Naive B cell (primary cell): ENCODE measurements around the gene SLC35F5. TPM values are rescaled to one million over a fixed set of nuclear protein-coding genes. Genes with fewer than 3 reads are reported as not detected.

Experiments
- ATAC-seq, 2 donors: fragments of 150-1000 bp; cut with Tn5 transposase; 2 replicates each; pipeline ENCODE4 v1.10.0; 2021; ENCODE audit warnings: low read depth in 2 of 2, mild to moderate bottlenecking in 2 of 2, moderate library complexity in 2 of 2
- DNase-seq: peaks from one replicate; pipeline ENCODE4 v3.0.0; 2022
- H3K27ac Mint-ChIP-seq, 6 donors: one replicate each; pipeline ENCODE4 v1.8.0; 2020 to 2022; ENCODE audit warnings: mild to moderate bottlenecking in 6 of 6, mixed read lengths in 6 of 6, moderate library complexity in 5 of 6, inconsistent platforms in 2 of 6
- H3K27me3 Mint-ChIP-seq, 3 donors: one replicate each; pipeline ENCODE4 v1.8.0; 2021 to 2022; ENCODE audit warnings: mixed read lengths in 3 of 3, mild to moderate bottlenecking in 1 of 3
- H3K36me3 Mint-ChIP-seq, 2 donors: one replicate each; pipeline ENCODE4 v1.8.0; 2020 to 2022; ENCODE audit warnings: mixed read lengths in 2 of 2, inconsistent platforms in 1 of 2, mild to moderate bottlenecking in 1 of 2
- H3K4me1 Mint-ChIP-seq, 3 donors: one replicate each; pipeline ENCODE4 v1.8.0; 2020 to 2022; ENCODE audit warnings: mixed read lengths in 3 of 3, inconsistent platforms in 1 of 3, mild to moderate bottlenecking in 1 of 3, moderate library complexity in 1 of 3
- H3K4me3 Mint-ChIP-seq, 8 donors: one replicate each; pipeline ENCODE4 v1.8.0; 2020 to 2022; ENCODE audit warnings: mild to moderate bottlenecking in 8 of 8, mixed read lengths in 8 of 8, moderate library complexity in 8 of 8, inconsistent platforms in 2 of 8
- H3K9me3 Mint-ChIP-seq, 7 donors: one replicate each; pipeline ENCODE4 v1.8.0; 2020 to 2022; ENCODE audit warnings: mixed read lengths in 7 of 7, mild to moderate bottlenecking in 5 of 7, inconsistent platforms in 2 of 7, moderate library complexity in 1 of 7
- polyA plus RNA-seq, 6 donors: library from polyadenylated mRNA; unstranded; fragments of 300-500 nt; fragmentation: Illumina TruSeq; gene quantifications; one replicate each; pipeline ENCODE4 v1.2.3, GENCODE V29; 2021; ENCODE audit warnings: low read depth in 6 of 6

Gene SLC35F5
- polyA plus RNA-seq, 6 donors from 2014 or later = 1.1 to 15.1 (median 10.8) TPM

DNA sequence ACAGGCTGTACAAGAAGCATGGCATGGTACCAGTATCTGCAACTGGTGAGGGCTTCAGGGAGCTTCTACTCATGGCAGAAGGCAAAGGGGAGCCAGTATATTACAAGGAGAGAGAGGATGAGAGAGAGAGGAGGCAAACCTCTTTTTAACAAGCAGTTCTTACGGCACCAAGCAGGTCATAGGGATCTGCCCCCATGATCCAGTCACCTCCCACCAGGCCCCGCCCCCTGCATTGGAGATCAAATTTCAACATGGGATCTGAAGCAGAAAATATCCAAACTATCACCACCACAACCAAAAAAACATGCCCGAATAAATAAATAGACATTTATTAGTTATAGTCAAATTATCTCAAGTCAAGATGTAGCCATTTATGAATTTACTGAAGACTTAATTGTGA, 14.5 kb upstream of the SLC35F5 start:
- DNase-seq = no peak
- Mint-ChIP-seq H3K27ac (no peak overlapping the region), H3K27me3 (no peaks in the 10 kb centered on the region), H3K4me3 (no peak overlapping the region), H3K4me1 (peaks cover 0 to 3% (median 0%) of the 10 kb centered on the region in 3 donors), H3K9me3 (peaks cover 0 to 6% (median 0%) of the 10 kb centered on the region in 7 donors), H3K36me3 (no peaks in the 10 kb centered on the region)
- no peak for ATAC-seq

DNA sequence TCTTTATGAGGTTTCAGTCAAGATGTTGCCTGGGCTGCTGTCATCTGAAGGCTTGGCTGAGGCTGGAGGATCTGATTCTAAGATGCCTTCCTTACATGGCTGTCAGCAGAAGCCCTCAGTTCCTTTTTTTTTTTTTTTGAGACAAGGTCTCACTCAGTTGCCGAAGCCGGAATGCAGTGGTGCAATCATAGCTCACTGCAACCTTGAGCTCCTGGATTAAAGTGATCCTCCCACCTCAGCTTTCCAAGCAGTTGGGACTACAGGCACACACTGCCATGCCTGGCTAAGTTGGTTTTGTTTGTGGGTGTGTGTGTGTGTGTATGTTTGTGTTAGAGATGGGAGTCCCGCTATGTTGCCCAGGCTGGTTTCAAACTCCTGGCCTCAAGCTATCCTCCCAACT, 13.1 kb upstream of the SLC35F5 start:
- no peaks in the 10 kb centered on the region for H3K27me3 Mint-ChIP-seq
- H3K36me3 Mint-ChIP-seq = peaks cover 0 to 11% of the 10 kb centered on the region in 2 donors
- ATAC-seq = no peak

DNA sequence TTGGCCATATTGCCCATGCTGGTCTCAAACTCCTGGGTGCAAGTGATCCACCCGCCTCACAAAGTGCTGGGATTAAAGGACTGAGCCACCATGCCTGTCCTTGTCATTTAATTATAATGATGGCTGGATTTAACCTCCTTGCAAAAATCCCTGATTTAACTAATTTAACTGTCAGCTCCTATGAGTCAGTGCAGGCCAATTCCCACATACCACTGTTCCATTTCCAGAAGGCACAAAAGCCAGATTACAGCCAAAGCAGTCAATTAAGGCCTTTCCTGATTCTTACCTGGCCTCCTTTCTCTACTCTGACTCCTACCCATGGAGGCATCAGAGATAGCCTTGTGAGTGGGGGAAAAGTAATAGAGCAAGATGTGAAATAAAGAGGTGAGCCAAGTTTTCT, 12.3 kb upstream of the SLC35F5 start:
- no peaks in the 10 kb centered on the region for H3K27me3 Mint-ChIP-seq
- H3K36me3 Mint-ChIP-seq = peaks cover 0 to 11% of the 10 kb centered on the region in 2 donors
- ATAC-seq (no peak), DNase-seq (no peak)
- H3K4me3 Mint-ChIP-seq = no peak overlapping the region
- H3K9me3 Mint-ChIP-seq = peaks cover 0 to 6% (median 0%) of the 10 kb centered on the region in 7 donors
- no peak overlapping the region for H3K27ac Mint-ChIP-seq
- peaks cover 0 to 3% (median 0%) of the 10 kb centered on the region in 3 donors for H3K4me1 Mint-ChIP-seq

More for the DNA sequence above, 13.1 kb upstream of the SLC35F5 start:
- H3K9me3 Mint-ChIP-seq = peaks cover 0 to 6% (median 0%) of the 10 kb centered on the region in 7 donors
- peaks cover 0 to 3% (median 0%) of the 10 kb centered on the region in 3 donors for H3K4me1 Mint-ChIP-seq
- DNase-seq = no peak
- H3K4me3 Mint-ChIP-seq = peak overlapping the region in 1 of 8 donors; percentile 29
- no peak overlapping the region for H3K27ac Mint-ChIP-seq

DNA sequence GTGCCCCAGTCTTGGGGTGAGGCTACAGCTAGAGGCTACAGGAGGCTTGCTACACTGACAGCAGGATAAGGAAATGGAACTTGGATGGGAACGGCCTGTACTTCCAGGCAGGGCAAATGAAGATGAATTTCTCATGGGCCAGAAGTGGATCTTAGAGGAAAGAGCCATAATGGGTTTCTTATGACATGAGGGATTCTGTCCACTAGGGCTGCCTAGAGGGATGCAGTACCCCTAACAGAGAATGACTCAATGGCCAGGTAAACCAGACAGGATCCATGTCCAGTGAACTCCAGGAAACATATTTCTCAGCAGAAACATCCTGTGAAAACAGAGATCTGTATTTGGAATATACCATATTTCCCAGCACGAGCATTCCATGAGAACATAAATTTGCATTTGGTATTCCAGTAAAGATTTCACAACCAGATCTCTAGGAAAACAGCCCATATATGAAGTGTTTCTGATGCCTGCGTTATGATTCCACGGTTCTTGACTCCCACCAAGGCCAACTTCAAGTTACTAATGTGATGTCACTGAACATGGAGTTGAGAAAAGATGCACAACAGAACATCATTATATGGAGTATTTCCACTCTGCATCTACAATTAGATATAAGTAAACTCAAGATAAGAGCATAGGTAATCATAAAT, 11.5 kb upstream of the SLC35F5 start:
- ATAC-seq (no peak), DNase-seq (no peak)
- Mint-ChIP-seq H3K4me1 (peaks cover 0 to 3% (median 0%) of the 10 kb centered on the region in 3 donors), H3K4me3 (no peak overlapping the region), H3K27me3 (no peaks in the 10 kb centered on the region), H3K36me3 (peaks cover 0 to 11% of the 10 kb centered on the region in 2 donors), H3K9me3 (peaks cover 0 to 6% (median 0%) of the 10 kb centered on the region in 7 donors), H3K27ac (no peak overlapping the region)

DNA sequence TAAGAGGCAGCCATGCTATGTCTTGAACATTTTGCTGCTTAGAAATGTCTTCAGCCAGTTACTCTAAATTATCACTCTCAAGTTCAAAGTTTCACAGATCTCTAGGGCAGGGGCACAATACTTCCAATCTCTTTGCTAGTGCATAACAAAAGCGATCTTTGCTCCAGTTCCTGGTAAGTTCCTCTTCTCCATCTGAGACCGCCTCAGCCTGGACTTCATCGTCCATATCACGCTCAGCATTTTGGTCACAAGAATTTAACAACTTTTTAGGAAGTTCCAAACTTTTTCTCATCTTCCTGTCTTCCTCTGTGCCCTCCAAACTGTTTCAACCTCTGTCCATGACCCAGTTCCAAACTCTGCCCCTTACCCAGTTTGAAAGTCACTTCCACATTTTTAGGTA, 8.8 kb upstream of the SLC35F5 start:
- H3K4me3 Mint-ChIP-seq = no peak overlapping the region
- H3K27ac Mint-ChIP-seq = peak overlapping the region in 2 of 6 donors; percentile 2 to 10
- DNase-seq = no peak
- H3K36me3 Mint-ChIP-seq = peaks cover 0 to 11% of the 10 kb centered on the region in 2 donors
- ATAC-seq = no peak
- H3K9me3 Mint-ChIP-seq = peaks cover 0 to 4% (median 0%) of the 10 kb centered on the region in 7 donors
- H3K4me1 Mint-ChIP-seq = no peaks in the 10 kb centered on the region
- no peaks in the 10 kb centered on the region for H3K27me3 Mint-ChIP-seq

DNA sequence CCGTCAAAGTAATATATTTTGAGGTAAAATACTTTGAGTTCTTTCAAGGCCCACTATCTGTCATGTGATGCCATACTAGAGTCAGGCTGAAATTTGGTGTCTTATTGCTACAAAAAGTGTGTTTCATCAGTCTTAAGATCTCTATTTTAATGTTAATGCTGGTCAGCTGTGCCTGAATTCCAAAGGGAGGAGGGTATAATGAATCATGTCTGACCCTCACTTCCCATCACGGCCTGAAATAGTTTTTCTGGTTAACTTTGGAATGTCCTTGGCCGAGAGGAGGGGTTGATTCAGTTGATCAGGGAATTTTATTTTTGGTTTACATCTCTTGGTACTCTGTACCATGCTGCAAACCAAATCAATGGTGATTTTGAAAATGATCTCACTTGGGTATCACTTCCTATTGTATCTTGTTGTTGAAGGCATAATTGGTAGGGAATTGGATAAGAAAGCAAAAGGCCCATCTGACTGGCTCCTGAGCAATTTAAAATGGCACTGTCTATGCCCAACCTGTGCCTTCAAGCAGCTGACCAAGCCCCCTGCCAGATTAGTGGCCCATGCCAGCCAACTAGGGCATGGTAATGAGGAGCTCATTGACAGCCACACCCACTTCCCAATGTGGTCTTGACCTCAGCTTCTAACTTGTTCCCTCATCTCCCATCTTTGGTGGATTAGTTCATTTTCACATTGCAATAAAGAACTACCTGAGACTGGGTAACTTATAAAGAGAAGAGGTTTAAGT, 6.1 kb upstream of the SLC35F5 start:
- peaks cover 0 to 4% (median 1%) of the 10 kb centered on the region in 3 donors for H3K4me1 Mint-ChIP-seq
- H3K36me3 Mint-ChIP-seq = peaks cover 0 to 11% of the 10 kb centered on the region in 2 donors
- H3K27ac Mint-ChIP-seq = peak overlapping the region in 1 of 6 donors; percentile 28
- no peak for ATAC-seq
- H3K4me3 Mint-ChIP-seq = no peak overlapping the region
- no peak for DNase-seq
- H3K9me3 Mint-ChIP-seq = peaks cover 0 to 4% (median 0%) of the 10 kb centered on the region in 7 donors
- no peaks in the 10 kb centered on the region for H3K27me3 Mint-ChIP-seq

DNA sequence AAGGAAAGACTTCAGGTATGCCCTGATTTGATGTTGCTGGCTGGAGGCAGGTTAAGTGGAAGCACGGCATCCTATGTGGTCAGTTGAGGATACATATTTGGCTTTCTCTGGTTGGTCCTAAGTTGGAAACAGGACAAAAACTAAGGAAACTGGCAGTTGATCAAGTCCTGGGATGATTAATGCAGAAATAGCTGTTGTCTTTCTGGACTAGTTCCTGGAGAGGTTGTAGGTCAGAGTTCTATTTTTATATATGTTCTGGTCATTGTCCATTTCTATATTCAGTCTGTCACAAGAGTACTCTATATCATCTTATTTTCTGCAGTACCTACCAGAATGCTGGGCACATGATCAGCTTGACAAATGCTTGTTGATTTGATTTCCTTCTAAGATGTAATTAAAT, 4.0 kb upstream of the SLC35F5 start:
- Mint-ChIP-seq H3K4me3 (no peak overlapping the region), H3K27me3 (no peaks in the 10 kb centered on the region), H3K36me3 (peaks cover 0 to 7% of the 10 kb centered on the region in 2 donors), H3K27ac (no peak overlapping the region), H3K9me3 (peaks cover 0 to 4% (median 0%) of the 10 kb centered on the region in 7 donors), H3K4me1 (peaks cover 9 to 16% (median 10%) of the 10 kb centered on the region in 3 donors)
- ATAC-seq (no peak), DNase-seq (no peak)

DNA sequence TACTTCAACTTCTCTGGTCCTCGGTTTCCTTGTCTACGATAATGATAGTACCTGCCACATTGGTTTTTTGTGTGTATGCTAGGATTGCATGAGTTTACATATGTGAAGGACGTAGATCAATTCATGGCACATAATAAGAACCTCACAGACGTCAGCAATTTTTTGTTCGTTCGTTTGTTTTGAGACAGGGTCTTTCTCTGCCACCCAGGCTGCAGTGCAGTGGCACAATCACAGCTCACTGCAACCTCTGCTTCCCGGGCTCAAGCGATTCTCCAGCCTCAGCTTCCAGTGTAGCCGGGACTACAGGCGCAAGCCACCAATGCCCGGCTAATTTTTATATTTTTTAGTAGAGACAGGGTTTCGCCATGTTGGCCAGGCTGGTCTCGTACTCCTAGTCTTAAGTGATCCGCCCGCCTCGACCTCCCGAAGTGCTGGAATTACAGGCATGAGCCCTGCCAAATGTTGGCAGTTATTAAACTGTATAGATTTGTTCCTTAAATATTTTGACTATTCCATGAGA, 756 bp upstream of the SLC35F5 start:
- Mint-ChIP-seq H3K4me3 (peak overlapping the region; percentile 80 to 97 (median 92)), H3K27me3 (no peaks in the 10 kb centered on the region), H3K9me3 (peaks cover 0 to 1% (median 0%) of the 10 kb centered on the region in 7 donors), H3K36me3 (no peaks in the 10 kb centered on the region), H3K27ac (peak overlapping the region; percentile 93 to 99 (median 96)), H3K4me1 (peaks cover 15 to 30% (median 21%) of the 10 kb centered on the region in 3 donors)
- DNase-seq = no peak
- ATAC-seq = no peak

DNA sequence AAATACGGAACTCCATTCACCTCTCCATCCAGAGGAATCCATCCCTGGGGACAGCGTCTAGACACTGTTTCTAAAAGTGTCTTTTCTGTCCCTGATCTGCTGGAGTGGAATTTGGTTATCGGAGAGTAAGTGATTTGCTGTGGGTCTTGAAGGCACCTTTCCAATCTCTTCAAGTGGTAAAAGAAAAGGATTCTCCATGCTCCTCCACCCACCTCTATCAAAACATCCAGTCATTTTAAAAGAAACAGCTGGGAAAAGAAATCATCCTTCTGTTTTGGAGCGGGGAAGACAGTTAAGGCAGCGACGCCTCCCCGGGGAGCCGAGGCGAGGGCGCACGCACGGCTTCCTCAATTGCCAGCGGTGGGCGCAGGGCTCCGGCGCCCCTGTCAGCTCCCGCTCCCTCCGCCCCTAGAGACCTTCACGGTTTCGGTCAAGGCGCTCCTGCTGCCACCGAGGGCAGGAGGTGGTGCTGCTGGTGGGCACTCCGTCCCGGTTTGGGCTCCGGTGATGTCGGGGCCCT, 547 bp downstream of the SLC35F5 start:
- H3K4me1 Mint-ChIP-seq = peaks cover 17 to 30% (median 23%) of the 10 kb centered on the region in 3 donors
- ATAC-seq (peak; percentile 48 to 51), DNase-seq (no peak)
- no peaks in the 10 kb centered on the region for H3K27me3 Mint-ChIP-seq
- H3K36me3 Mint-ChIP-seq = peaks cover 0 to 1% of the 10 kb centered on the region in 2 donors
- peak overlapping the region; percentile 80 to 97 (median 92) for H3K4me3 Mint-ChIP-seq
- H3K27ac Mint-ChIP-seq = peak overlapping the region; percentile 11 to 94 (median 83)
- H3K9me3 Mint-ChIP-seq = no peaks in the 10 kb centered on the region

DNA sequence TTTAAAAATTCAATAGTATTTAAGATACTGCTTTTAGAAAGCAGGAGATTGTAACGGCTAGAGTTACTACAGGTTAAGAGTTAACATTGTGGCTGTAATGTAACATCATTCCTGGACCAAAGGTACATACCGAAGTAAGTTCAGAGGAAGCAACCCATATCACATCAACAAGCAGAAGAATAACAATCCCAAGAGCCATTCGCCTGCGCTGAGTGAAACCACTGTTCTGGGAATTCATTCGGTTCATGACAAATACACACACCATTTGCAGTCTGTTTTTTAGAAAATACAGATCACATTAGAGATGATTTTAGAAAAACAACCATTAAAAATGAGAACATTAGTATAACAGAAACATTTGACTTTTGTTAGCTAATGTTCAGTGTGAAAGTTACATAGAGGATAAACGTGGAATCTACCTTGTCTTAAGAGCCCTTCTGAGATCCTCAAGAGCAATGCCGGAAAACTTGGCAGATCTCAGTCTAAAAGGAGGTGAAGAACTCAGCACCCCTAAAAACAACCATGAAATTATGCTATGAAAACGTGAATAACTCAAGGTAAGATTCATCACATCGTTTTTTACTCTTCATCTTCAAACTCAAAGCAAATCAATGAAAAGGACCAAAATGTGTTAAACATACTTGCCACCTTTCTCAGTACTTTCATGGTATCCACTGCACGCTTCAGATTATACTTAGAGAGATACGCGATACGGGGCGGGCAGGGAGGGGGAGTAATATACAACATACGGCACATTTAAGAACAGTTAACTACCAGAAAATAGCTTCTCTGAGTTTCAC, 1.2 kb downstream of the SLC35F5 start:
- H3K27ac Mint-ChIP-seq = peak overlapping the region; percentile 11 to 94 (median 90)
- H3K4me3 Mint-ChIP-seq = peak overlapping the region; percentile 80 to 97 (median 92)
- ATAC-seq (no peak), DNase-seq (no peak)
- H3K4me1 Mint-ChIP-seq = peaks cover 22 to 30% (median 29%) of the 10 kb centered on the region in 3 donors
- H3K27me3 Mint-ChIP-seq = no peaks in the 10 kb centered on the region
- peaks cover 6 to 8% of the 10 kb centered on the region in 2 donors for H3K36me3 Mint-ChIP-seq
- H3K9me3 Mint-ChIP-seq = no peaks in the 10 kb centered on the region

DNA sequence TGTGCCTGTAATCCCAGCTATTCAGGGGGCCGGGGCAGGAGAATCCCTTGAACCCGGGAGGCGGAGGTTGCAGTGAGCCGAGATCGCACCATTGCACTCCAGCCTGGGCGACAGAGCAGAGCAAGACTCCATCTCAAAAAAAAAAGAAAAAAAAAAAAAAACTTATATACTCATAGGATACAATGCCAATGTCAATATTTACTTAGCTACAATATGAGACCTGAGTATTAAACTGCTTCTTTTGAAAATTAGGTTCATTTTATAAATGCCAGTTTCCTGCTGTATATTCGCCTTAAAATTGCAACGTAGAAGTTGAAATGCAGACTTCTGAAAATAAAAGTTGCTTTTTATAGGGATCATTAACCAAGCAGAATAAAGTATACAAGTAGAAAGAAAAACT, 2.3 kb downstream of the SLC35F5 start:
- H3K27ac Mint-ChIP-seq = peak overlapping the region in 1 of 6 donors; percentile 34
- H3K36me3 Mint-ChIP-seq = peaks cover 9 to 11% of the 10 kb centered on the region in 2 donors
- no peak for DNase-seq
- no peaks in the 10 kb centered on the region for H3K9me3 Mint-ChIP-seq
- H3K27me3 Mint-ChIP-seq = no peaks in the 10 kb centered on the region
- H3K4me1 Mint-ChIP-seq = peaks cover 22 to 30% (median 30%) of the 10 kb centered on the region in 3 donors
- no peak for ATAC-seq
- peak overlapping the region in 1 of 8 donors; percentile 90 for H3K4me3 Mint-ChIP-seq

DNA sequence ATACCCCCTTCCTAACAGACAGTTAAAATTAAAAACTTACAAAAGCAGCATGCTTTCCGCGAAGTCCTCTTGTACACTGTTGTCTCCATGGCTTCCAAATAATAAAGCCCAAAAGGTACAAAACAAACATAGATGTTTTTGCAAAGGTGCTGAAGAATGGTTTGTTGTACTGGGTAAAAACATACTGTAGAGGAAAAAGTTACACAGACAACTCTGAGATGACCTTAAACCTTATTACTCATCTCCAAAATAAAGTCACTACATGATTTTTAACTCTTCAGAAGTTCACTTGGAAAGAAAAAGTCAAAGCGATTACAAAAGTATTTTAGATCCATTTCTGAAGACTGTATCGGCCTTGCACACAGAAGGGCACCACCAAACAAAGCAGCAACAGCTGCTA, 6.1 kb downstream of the SLC35F5 start:
- Mint-ChIP-seq H3K4me1 (peaks cover 19 to 35% (median 25%) of the 10 kb centered on the region in 3 donors), H3K27me3 (no peaks in the 10 kb centered on the region), H3K4me3 (no peak overlapping the region), H3K36me3 (peaks cover 14 to 19% of the 10 kb centered on the region in 2 donors), H3K27ac (no peak overlapping the region), H3K9me3 (no peaks in the 10 kb centered on the region)
- DNase-seq (no peak), ATAC-seq (no peak)

DNA sequence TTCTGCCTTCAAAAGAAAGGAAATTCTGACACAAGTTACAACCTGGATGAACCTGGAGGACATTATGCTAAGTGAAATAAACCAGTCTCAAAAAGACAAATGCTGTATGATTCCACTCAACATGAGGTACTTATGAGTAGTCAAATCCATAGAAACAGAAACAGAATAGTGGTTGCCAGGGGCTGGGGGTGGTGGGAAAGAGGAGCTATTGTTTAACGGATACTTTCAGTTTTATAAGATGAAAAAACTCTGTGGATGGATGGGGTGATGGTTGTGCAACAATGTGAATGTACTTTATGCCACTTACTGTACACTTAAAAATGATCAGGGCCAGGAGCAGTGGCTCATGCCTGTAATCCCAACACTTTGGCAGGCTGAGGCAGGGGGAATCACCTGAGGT, 15.4 kb downstream of the SLC35F5 start:
- no peaks in the 10 kb centered on the region for H3K9me3 Mint-ChIP-seq
- ATAC-seq (no peak), DNase-seq (no peak)
- H3K27ac Mint-ChIP-seq = no peak overlapping the region
- peaks cover 11 to 19% of the 10 kb centered on the region in 2 donors for H3K36me3 Mint-ChIP-seq
- no peak overlapping the region for H3K4me3 Mint-ChIP-seq
- peaks cover 5 to 10% (median 6%) of the 10 kb centered on the region in 3 donors for H3K4me1 Mint-ChIP-seq
- no peaks in the 10 kb centered on the region for H3K27me3 Mint-ChIP-seq
